Upper lobe of left lung (tissue), 4 donors: ENCODE results near the gene TMEM229A.
"Not testable (repeated sequence)": the region's sequence is repeated elsewhere in the genome, so short reads cannot be mapped to it uniquely, and the experiment has no call there.

Experiments used
- EP300 ChIP-seq, 4 donors: sonication (generic); formaldehyde crosslinking; IDR thresholded peaks; one replicate each; pipeline ENCODE4 v1.5.1; 2017; ENCODE audit warnings: antibody characterized with exemption in 4 of 4, control low read depth in 2 of 4
- POLR2A ChIP-seq, 4 donors: fragments of 450-650 bp; IDR thresholded peaks; one replicate each; pipeline ENCODE4 v1.5.1; 2016 to 2017; ENCODE audit warnings: antibody characterized with exemption in 4 of 4, mild to moderate bottlenecking in 2 of 4
- POLR2AphosphoS5 ChIP-seq, 2 donors: sonication (generic); formaldehyde crosslinking; IDR thresholded peaks; one replicate each; pipeline ENCODE4 v1.5.1; 2017; ENCODE audit warnings: antibody characterized with exemption in 2 of 2
- TF ChIP-seq, protein P1 (sequence below), 6 experiments: fragments of 450-650 bp in 4 of 6; fragments of 200-600 bp in 2 of 6; sonication (generic) in 2 of 6; IDR thresholded peaks; one replicate each; pipeline ENCODE4 v1.5.1; 2016 to 2019; ENCODE audit warnings: antibody characterized with exemption in 6 of 6

DNA sequence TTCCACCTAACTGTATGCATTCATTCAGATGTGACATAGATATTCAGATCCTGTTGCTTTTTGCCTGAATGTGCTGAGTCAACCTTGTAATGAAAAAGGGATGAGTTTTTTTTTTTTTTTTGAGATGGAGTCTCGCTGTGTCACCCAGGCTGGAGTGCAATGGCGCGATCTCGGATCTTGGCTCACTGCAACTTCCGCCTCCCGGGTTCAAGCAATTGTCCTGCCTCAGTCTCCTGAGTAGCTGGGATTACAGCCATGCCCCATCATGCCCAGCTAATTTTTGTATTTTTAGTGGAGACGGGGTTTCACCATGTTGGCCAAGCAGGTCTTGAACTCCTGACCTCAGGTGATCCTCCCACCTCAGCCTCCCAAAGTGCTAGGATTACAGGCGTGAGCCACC lies 49.4 kb upstream of the TMEM229A start:
- TF ChIP-seq, protein P1, sequence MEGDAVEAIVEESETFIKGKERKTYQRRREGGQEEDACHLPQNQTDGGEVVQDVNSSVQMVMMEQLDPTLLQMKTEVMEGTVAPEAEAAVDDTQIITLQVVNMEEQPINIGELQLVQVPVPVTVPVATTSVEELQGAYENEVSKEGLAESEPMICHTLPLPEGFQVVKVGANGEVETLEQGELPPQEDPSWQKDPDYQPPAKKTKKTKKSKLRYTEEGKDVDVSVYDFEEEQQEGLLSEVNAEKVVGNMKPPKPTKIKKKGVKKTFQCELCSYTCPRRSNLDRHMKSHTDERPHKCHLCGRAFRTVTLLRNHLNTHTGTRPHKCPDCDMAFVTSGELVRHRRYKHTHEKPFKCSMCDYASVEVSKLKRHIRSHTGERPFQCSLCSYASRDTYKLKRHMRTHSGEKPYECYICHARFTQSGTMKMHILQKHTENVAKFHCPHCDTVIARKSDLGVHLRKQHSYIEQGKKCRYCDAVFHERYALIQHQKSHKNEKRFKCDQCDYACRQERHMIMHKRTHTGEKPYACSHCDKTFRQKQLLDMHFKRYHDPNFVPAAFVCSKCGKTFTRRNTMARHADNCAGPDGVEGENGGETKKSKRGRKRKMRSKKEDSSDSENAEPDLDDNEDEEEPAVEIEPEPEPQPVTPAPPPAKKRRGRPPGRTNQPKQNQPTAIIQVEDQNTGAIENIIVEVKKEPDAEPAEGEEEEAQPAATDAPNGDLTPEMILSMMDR (IDR thresholded peaks at IDR 0.05) = not testable (repeated sequence)
- TF ChIP-seq POLR2AphosphoS5, EP300, POLR2A (IDR thresholded peaks at IDR 0.05): not testable (repeated sequence)
